Measurements from ENCODE around the gene NKD1. TPM values are rescaled to one million over a fixed set of nuclear protein-coding genes. Genes with fewer than 3 reads are reported as not detected.

NKD1 gene
- total and polyA plus RNA-seq, 2 of the 8 experiments (the other 6 are each of a cell fraction or from before 2014, with no cell fraction given), result 0.70 to 4.5 TPM

DNA sequence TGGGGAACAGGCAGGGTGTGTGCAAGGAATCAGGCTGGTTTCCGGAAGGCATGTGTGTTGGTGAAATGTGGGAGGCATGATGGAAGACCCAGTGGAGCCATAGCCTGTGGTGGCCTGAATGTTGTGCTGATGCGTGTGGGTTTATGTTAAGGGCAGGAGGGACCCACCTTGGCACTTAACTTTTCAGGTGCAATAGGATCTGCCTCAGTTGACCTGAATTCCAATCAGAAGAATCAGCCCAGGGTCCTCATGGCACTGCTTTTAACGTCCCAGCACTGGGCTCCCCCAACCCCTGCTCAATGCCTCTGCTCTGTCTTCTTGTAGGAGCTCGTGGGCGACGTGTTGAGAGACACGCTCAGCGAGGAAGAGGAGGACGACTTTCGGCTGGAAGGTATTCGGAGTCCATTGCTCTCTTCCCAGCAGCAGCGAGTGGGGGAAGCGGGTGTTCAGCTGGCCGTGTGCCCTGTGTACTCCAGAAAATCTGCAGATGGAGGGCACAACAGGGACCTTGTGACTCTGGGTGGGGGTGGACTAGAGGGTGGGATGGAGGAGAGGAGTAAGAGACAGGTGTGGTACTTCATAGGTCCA, 59.9 kb downstream of the NKD1 start:
- H3K79me1 ChIP-seq (ENCODE audit: low read depth, low read length), result no peaks in the 10 kb centered on the region
- H2BK20ac ChIP-seq (ENCODE audit: low read length), result no peak overlapping the region
- H3K23me2 ChIP-seq (ENCODE audit: low read depth, low read length), result no peaks in the 10 kb centered on the region
- no peak overlapping the region for H3K23ac ChIP-seq (ENCODE audit: insufficient read length)
- H3K4ac ChIP-seq (replicated peaks; ENCODE audit: insufficient read length, low read depth, low read length), result no peak overlapping the region
- no peak for DNase-seq (ENCODE audit: low read depth in 1 of 2, low spot score in 2 of 2)
- peak overlapping the region; percentile 22; the same call in 1 of the 2 replicates for H4K8ac ChIP-seq (ENCODE audit: extremely low read depth, insufficient read depth, low read length)
- H2BK120ac ChIP-seq (replicated peaks; ENCODE audit: low read depth, low read length), result no peak overlapping the region
- H4K20me1 ChIP-seq (replicated peaks in 1 of 2; ENCODE audit: control insufficient read depth in 1 of 2, insufficient read depth in 2 of 2, low read length in 2 of 2), result no peaks in the 10 kb centered on the region
- H2BK12ac ChIP-seq (ENCODE audit: low read depth, low read length), result no peak overlapping the region
- H3K36me3 ChIP-seq (ENCODE audit: control insufficient read depth in 2 of 4, insufficient read depth in 4 of 4, low read length in 3 of 4), result no peaks in the 10 kb centered on the region
- no peak overlapping the region for H2BK15ac ChIP-seq (ENCODE audit: low read length)
- H4K5ac ChIP-seq (ENCODE audit: insufficient read length, low read depth, low read length), result no peak overlapping the region
- no peaks in the 10 kb centered on the region for H3K9me3 ChIP-seq (ENCODE audit: insufficient read depth in 2 of 2, low read depth in 1 of 2, low read length in 1 of 2)
- ChIA-PET CTCF (ENCODE audit: partially characterized antibody) (interaction anchor here (0.7 to 11.1 kb wide), 8 partner anchors 14 to 198 kb away, joined by 3 to 100 read pairs (median 6); no protein-coding TSS in a partner anchor), POLR2A (ENCODE audit: partially characterized antibody) (no interaction called here)
- WGBS, 2 experiments (ENCODE audit: extremely low coverage in 1 of 2, insufficient coverage in 1 of 2, insufficient read length in 1 of 2, insufficient replicate concordance in 2 of 2, low coverage in 1 of 2, low lambda C conversion rate in 2 of 2, missing lambda C conversion rate in 1 of 2), result 98% methylated on average over 14 of the region's 14 CpGs; no CpG with 5 or more reads in 1 of the 2 experiments
- peaks cover 4 to 18% (median 7%) of the 10 kb centered on the region in 4 experiments; a peak in 6 of 7 replicates for H3K4me1 ChIP-seq (replicated peaks in 1 of 4; ENCODE audit: control insufficient read depth in 3 of 4, insufficient read depth in 4 of 4, low read length in 3 of 4)
- H3K56ac ChIP-seq (replicated peaks; ENCODE audit: insufficient read length, low read depth, low read length), result no peak overlapping the region
- no peak overlapping the region for H3K4me2 ChIP-seq (ENCODE audit: insufficient read depth in 1 of 2, low read depth in 2 of 2, low read length in 2 of 2)
- peaks cover 0 to 1% (median 0%) of the 10 kb centered on the region in 4 experiments; a peak in 1 of 7 replicates for H3K27me3 ChIP-seq (replicated peaks in 1 of 4; ENCODE audit: control insufficient read depth in 3 of 4, extremely low read depth in 1 of 4, insufficient read depth in 3 of 4, low read length in 3 of 4)
- H3K9ac ChIP-seq (replicated peaks in 1 of 4; ENCODE audit: extremely low read depth in 1 of 4, low read depth in 3 of 4, low read length in 3 of 4), result no peak overlapping the region
- no peaks in the 10 kb centered on the region for H3K79me2 ChIP-seq (ENCODE audit: control insufficient read depth in 1 of 2, insufficient read depth in 2 of 2, low read length in 2 of 2)
- H2BK5ac ChIP-seq (ENCODE audit: low read depth, low read length), result no peak overlapping the region
- FAIRE-seq, result no peak
- H3K14ac ChIP-seq (ENCODE audit: insufficient read length), result no peak overlapping the region
- H4K91ac ChIP-seq (replicated peaks; ENCODE audit: insufficient read length, low read length), result no peak overlapping the region
- H2AFZ ChIP-seq (ENCODE audit: low read length), result no peak overlapping the region
- no peak overlapping the region for H2AK5ac ChIP-seq (ENCODE audit: low read depth, low read length)
- H3K18ac ChIP-seq (ENCODE audit: extremely low read depth, low read length), result no peak overlapping the region
- no peak for TF ChIP-seq JUN (IDR thresholded peaks at IDR 0.05; ENCODE audit: low read depth, low read length)
- TF ChIP-seq GTF2F1 (IDR thresholded peaks at IDR 0.05; ENCODE audit: borderline replicate concordance, low read depth, low read length), result no peak
- TF ChIP-seq SP1 (IDR thresholded peaks at IDR 0.05; ENCODE audit: low read depth, low read length), result no peak
- TF ChIP-seq SRF (IDR thresholded peaks at IDR 0.05; ENCODE audit: low read depth, low read length), result no peak
- no peak overlapping the region for H3K27ac ChIP-seq (ENCODE audit: low read depth, low read length)
- no peak overlapping the region for H3K4me3 ChIP-seq (ENCODE audit: extremely low read depth in 1 of 4, insufficient read depth in 2 of 4, low read depth in 3 of 4, low read length in 4 of 4)

Measured in H1 (cell line).